K562 treated with DMSO at 1 percent for 4 hours (cell line): ENCODE results near the gene PEX11B. TPM values are rescaled to one million over a fixed set of nuclear protein-coding genes. Genes with fewer than 3 reads are reported as not detected.

Experiments
- total RNA-seq: library from RNA; unstranded; fragments of 300-600 nt; gene quantifications from 2 replicates; pipeline ENCODE4 v1.2.3, GENCODE V29; 2022; ENCODE audit not compliant: insufficient read depth

PEX11B gene
- 17.7 and 19.4 TPM in 2 replicates for total RNA-seq

GRCh38 chr1:145918144-145918991, at the start of gene PEX11B:
Gene PEX11B (minus strand): TSS chr1:145918717. CDS start chr1:145918688, 29 bp downstream.

GRCh38 chr1:145964328-145965118, 46.0 kb upstream of the PEX11B start, which contains the start of the genes ANKRD34A and POLR3GL:
Gene ANKRD34A (minus strand): TSS chr1:145964575. CDS start chr1:145961759, 2,816 bp downstream.
Gene POLR3GL (plus strand): TSS chr1:145964690. CDS start chr1:145974866, 10,176 bp downstream.

GRCh38 chr1:145957443-145958319, 39.2 kb upstream of the PEX11B start, which contains the start of gene LIX1L:
Gene LIX1L (minus strand): TSS chr1:145958017. CDS start chr1:145957927, 90 bp downstream.

GRCh38 chr1:145927063-145927886, 8.8 kb upstream of the PEX11B start, which contains the start of gene RBM8A:
Gene RBM8A (minus strand): TSS chr1:145927484. CDS start chr1:145927426, 58 bp downstream.

GRCh38 chr1:145885738-145886287, 32.7 kb downstream of the PEX11B start, which contains the start of gene ANKRD35:
Gene ANKRD35 (minus strand): TSS chr1:145885866. CDS start chr1:145885758, 108 bp downstream.

Other genes with a start within 250 kb of the PEX11B start
- not detected in 2 replicates for gene PDZK1, start 211.3 kb downstream of the PEX11B start, total RNA-seq
- gene CD160, start 199.2 kb downstream of the PEX11B start, total RNA-seq, result 0.22 TPM in 1 of 2 replicates, not detected in the other
- gene RNF115, start 94.6 kb downstream of the PEX11B start, total RNA-seq, result 5.4 and 5.7 TPM in 2 replicates
- 43.7 and 46.2 TPM in 2 replicates for gene POLR3C, start 94.5 kb downstream of the PEX11B start, total RNA-seq
- gene NUDT17, start 73.1 kb downstream of the PEX11B start, total RNA-seq, result 4.9 and 10.6 TPM in 2 replicates
- gene PIAS3, start 59.6 kb downstream of the PEX11B start, total RNA-seq, result 11.8 TPM in 2 replicates
- not detected in 2 replicates for gene ANKRD35, start 32.9 kb downstream of the PEX11B start, total RNA-seq
- 0.58 TPM in 1 of 2 replicates, not detected in the other for gene ITGA10, start 8.7 kb downstream of the PEX11B start, total RNA-seq
- 118 and 123 TPM in 2 replicates for gene RBM8A, start 8.8 kb upstream of the PEX11B start, total RNA-seq
- 7.5 and 8.5 TPM in 2 replicates for gene LIX1L, start 39.3 kb upstream of the PEX11B start, total RNA-seq
- gene ANKRD34A, start 45.9 kb upstream of the PEX11B start, total RNA-seq, result 1.2 TPM in 1 of 2 replicates, not detected in the other
- 33.6 and 48.3 TPM in 2 replicates for gene POLR3GL, start 46.0 kb upstream of the PEX11B start, total RNA-seq
- gene TXNIP, start 77.9 kb upstream of the PEX11B start, total RNA-seq, result 288 and 302 TPM in 2 replicates
- 7.4 and 8.8 TPM in 2 replicates for gene HJV, start 103.0 kb upstream of the PEX11B start, total RNA-seq
- gene NBPF10, start 226.1 kb upstream of the PEX11B start, total RNA-seq, result 0.83 and 1.2 TPM in 2 replicates